Bone marrow (tissue), 2 donors: ENCODE measurements around the gene SLITRK2.

Source experiments
- DNase-seq, 2 donors: peaks; one replicate each; lab custom pipeline; 2025; lab: John Stamatoyannopoulos, UW

SLITRK2 gene

GRCh38 chrX:145817331-145818185 lies at the start of gene SLITRK2:
SLITRK2 (plus strand) TSS chrX:145817829; CDS start chrX:145822426, 4,597 bp downstream.
- DNase-seq = no peak

- DNase-seq = no peak
Measured at GRCh38 chrX:145773006-145773405, 44.6 kb upstream of the SLITRK2 start.

GRCh38 chrX:145792281-145792680 lies 25.3 kb upstream of the SLITRK2 start:
- no peak for DNase-seq

GRCh38 chrX:145803508-145803907 lies 14.1 kb upstream of the SLITRK2 start:
- no peak for DNase-seq

GRCh38 chrX:145813081-145813480 lies 4.5 kb upstream of the SLITRK2 start:
- DNase-seq = no peak

GRCh38 chrX:145816601-145817315 lies 871 bp upstream of the SLITRK2 start:
- DNase-seq = no peak

GRCh38 chrX:145818186-145819113 lies 821 bp downstream of the SLITRK2 start:
- DNase-seq = no peak

- DNase-seq = no peak
Measured at GRCh38 chrX:145820825-145821224, 3.2 kb downstream of the SLITRK2 start.

GRCh38 chrX:145821291-145821897 lies 3.8 kb downstream of the SLITRK2 start:
- DNase-seq = no peak

- DNase-seq = no peak
Measured at GRCh38 chrX:145821898-145822571, 4.4 kb downstream of the SLITRK2 start.

GRCh38 chrX:145823132-145823531 lies 5.5 kb downstream of the SLITRK2 start:
- no peak for DNase-seq

GRCh38 chrX:145825896-145826295 lies 8.3 kb downstream of the SLITRK2 start:
- DNase-seq = no peak

GRCh38 chrX:145826466-145826865 lies 8.8 kb downstream of the SLITRK2 start:
- no peak for DNase-seq

GRCh38 chrX:145832796-145833195 lies 15.2 kb downstream of the SLITRK2 start:
- DNase-seq = no peak

- DNase-seq = no peak
Measured at GRCh38 chrX:145840531-145840930, 22.9 kb downstream of the SLITRK2 start.

GRCh38 chrX:145843146-145843904 lies 25.7 kb downstream of the SLITRK2 start:
- DNase-seq = no peak

- no peak for DNase-seq
Measured at GRCh38 chrX:145844886-145845285, 27.3 kb downstream of the SLITRK2 start.

GRCh38 chrX:145848448-145848847 lies 30.8 kb downstream of the SLITRK2 start:
- no peak for DNase-seq

GRCh38 chrX:145848857-145849256 lies 31.2 kb downstream of the SLITRK2 start:
- DNase-seq = no peak

- no peak for DNase-seq
Measured at GRCh38 chrX:145853181-145853580, 35.6 kb downstream of the SLITRK2 start.
